A204.1 (cell line): ENCODE data around the gene PFKFB4.
A peak's percentile ranks its signal among the peaks of the same experiment; 100 is the strongest.
"Not testable (repeated sequence)": the region's sequence is repeated elsewhere in the genome, so short reads cannot be mapped to it uniquely, and the experiment has no call there.

Experiments used
- FAIRE-seq: peaks from 2 replicates; lab custom pipeline; 2012; peaks lifted over from hg19 to GRCh38; lab: Jason Lieb, UNC

The PFKFB4 gene

GRCh38 chr3:48486952-48487351 lies 69.7 kb downstream of the PFKFB4 start:
- FAIRE-seq = no peak

- not testable (repeated sequence) for FAIRE-seq
These were observed 73.8 kb downstream of the PFKFB4 start for GRCh38 chr3:48482822-48483221.

- FAIRE-seq = not testable (repeated sequence)
These were observed 75.7 kb downstream of the PFKFB4 start for GRCh38 chr3:48480891-48481290.

GRCh38 chr3:48478626-48479555 lies 77.7 kb downstream of the PFKFB4 start:
- no peak for FAIRE-seq

GRCh38 chr3:48477959-48478520 lies 78.6 kb downstream of the PFKFB4 start:
- no peak for FAIRE-seq

GRCh38 chr3:48476426-48477053 lies 80.1 kb downstream of the PFKFB4 start:
- no peak for FAIRE-seq

GRCh38 chr3:48475188-48475587 lies 81.4 kb downstream of the PFKFB4 start:
- FAIRE-seq = no peak

GRCh38 chr3:48474619-48475018 lies 82.0 kb downstream of the PFKFB4 start:
- no peak for FAIRE-seq

- FAIRE-seq = not testable (repeated sequence)
These were observed 82.6 kb downstream of the PFKFB4 start for GRCh38 chr3:48474031-48474430.

GRCh38 chr3:48473617-48473952 lies 83.0 kb downstream of the PFKFB4 start:
- FAIRE-seq = no peak

GRCh38 chr3:48472923-48473616 lies 83.5 kb downstream of the PFKFB4 start:
- FAIRE-seq = peak; percentile 95

GRCh38 chr3:48472673-48472922 lies 84.0 kb downstream of the PFKFB4 start:
- no peak for FAIRE-seq

- FAIRE-seq = no peak
These were observed 86.3 kb downstream of the PFKFB4 start for GRCh38 chr3:48470286-48470685.

- FAIRE-seq = no peak
These were observed 87.3 kb downstream of the PFKFB4 start for GRCh38 chr3:48469046-48469915.

GRCh38 chr3:48468329-48468731 lies 88.3 kb downstream of the PFKFB4 start:
- no peak for FAIRE-seq
